H1 (cell line): ENCODE results near the gene SLC17A8. TPM values are rescaled to one million over a fixed set of nuclear protein-coding genes. Genes with fewer than 3 reads are reported as not detected.

ENCODE experiments used
- FOSL1 ChIP-seq: IDR thresholded peaks from 2 replicates; pipeline ENCODE4 v1.6.1; 2011; ENCODE audit warnings: mild to moderate bottlenecking, low read depth, low read length, moderate library complexity; ENCODE audit not compliant: insufficient read depth
- MAFK ChIP-seq: IDR thresholded peaks from 2 replicates; pipeline ENCODE4 v1.6.1; 2012; ENCODE audit warnings: low read depth, mild to moderate bottlenecking, improper control_type of control experiment, low read length
- POLR2AphosphoS5 ChIP-seq: IDR thresholded peaks from 2 replicates; pipeline ENCODE4 v1.6.1; 2011; ENCODE audit warnings: low read depth, low read length
- POU5F1 ChIP-seq: IDR thresholded peaks from 2 replicates; pipeline ENCODE4 v1.6.1; 2011; ENCODE audit warnings: low read depth, mild to moderate bottlenecking, low read length, moderate library complexity
- SIRT6 ChIP-seq: IDR thresholded peaks from one replicate; pipeline ENCODE4 v1.7.1; 2012; ENCODE audit warnings: low read length, inconsistent platforms
- SUZ12 ChIP-seq: fragments of 200-600 bp; sonication (generic); IDR thresholded peaks from 2 replicates; pipeline ENCODE4 v1.6.1; 2012; ENCODE audit warnings: mild to moderate bottlenecking, inconsistent platforms, low read length, moderate library complexity, mixed read lengths
- TCF12 ChIP-seq: IDR thresholded peaks from 2 replicates; pipeline ENCODE4 v1.6.1; 2011; ENCODE audit warnings: low read depth, mild to moderate bottlenecking, low read length
- polyA plus RNA-seq, 7 experiments: library from polyadenylated mRNA; depleted of rRNA in 3 of 7; stranded (reverse) in 5 of 7; unstranded in 2 of 7; fragments of >200 nt in 5 of 7; fragments of 200-250 nt in 2 of 7; gene quantifications; 1 replicate in 5 of 7; 2 replicates in 1 of 7; 4 replicates in 1 of 7; pipeline versions ENCODE4 v1.2.1 to v1.2.3, GENCODE V29; 2011 to 2013; ENCODE audit warnings: missing spikeins in 2 of 7, mixed read lengths in 2 of 7
- total RNA-seq: library from RNA; stranded (reverse); fragmentation: NEBNext Ultra II Directional; extraction: Animal tissue kit (Norgen Biotek cat#: 25700); gene quantifications from 2 replicates; pipeline ENCODE4 v1.2.1, GENCODE V29; 2021

SLC17A8 gene
- total and polyA plus RNA-seq, 2 of the 8 experiments (the other 6 are each of a cell fraction or from before 2014, with no cell fraction given) = 0.14 to 0.30 TPM

GRCh38 chr12:100435957-100436356, 79.1 kb downstream of the SLC17A8 start (continued):
- TF ChIP-seq SIRT6 = no peak
- TF ChIP-seq POLR2AphosphoS5 = no peak
- no peak for TF ChIP-seq POU5F1
- no peak for TF ChIP-seq FOSL1
- TF ChIP-seq SUZ12 = no peak
- TF ChIP-seq MAFK = no peak
- TF ChIP-seq TCF12 = no peak
